ENCODE measurements around the gene ACTG2. TPM values are rescaled to one million over a fixed set of nuclear protein-coding genes. Genes with fewer than 3 reads are reported as not detected.

Gene ACTG2
- total and polyA plus RNA-seq, 10 of the 15 experiments (the other 5 are each of a cell fraction or from before 2014, with no cell fraction given), result 0.06 to 0.97 (median 0.12) TPM; not detected in 7

DNA sequence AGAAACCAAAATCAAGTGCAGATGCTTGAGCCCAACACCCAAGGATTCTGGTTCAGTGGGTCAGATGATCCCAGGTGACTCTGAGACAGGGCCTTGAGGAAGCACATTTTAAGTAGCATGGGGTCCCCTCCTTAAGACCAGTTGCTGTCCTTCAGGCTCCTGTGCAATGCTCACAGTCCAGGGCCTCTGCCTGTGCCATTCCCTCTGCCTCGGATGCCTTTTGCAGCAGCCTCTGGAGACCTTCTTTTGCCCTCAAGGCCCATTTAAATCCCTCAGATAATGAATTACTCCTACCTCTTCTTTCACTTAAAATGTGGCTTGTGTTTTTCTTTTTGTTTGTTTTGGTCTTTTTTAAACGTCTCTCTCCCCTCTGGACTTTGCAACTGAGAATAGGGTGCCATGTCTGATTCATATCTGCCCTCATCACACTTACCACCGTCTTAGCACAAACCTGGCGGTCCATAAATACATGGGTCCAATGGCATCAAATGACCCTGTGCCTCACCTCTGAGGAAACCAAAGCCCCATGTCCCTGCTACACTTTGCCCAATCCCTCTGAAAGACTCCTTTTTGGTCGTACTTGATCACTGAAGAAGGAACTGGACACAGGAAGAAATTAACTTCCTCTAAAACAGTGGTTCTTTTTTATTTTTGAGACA lies 14.2 kb downstream of the ACTG2 start (continued):
- TF ChIP-seq, protein P1, sequence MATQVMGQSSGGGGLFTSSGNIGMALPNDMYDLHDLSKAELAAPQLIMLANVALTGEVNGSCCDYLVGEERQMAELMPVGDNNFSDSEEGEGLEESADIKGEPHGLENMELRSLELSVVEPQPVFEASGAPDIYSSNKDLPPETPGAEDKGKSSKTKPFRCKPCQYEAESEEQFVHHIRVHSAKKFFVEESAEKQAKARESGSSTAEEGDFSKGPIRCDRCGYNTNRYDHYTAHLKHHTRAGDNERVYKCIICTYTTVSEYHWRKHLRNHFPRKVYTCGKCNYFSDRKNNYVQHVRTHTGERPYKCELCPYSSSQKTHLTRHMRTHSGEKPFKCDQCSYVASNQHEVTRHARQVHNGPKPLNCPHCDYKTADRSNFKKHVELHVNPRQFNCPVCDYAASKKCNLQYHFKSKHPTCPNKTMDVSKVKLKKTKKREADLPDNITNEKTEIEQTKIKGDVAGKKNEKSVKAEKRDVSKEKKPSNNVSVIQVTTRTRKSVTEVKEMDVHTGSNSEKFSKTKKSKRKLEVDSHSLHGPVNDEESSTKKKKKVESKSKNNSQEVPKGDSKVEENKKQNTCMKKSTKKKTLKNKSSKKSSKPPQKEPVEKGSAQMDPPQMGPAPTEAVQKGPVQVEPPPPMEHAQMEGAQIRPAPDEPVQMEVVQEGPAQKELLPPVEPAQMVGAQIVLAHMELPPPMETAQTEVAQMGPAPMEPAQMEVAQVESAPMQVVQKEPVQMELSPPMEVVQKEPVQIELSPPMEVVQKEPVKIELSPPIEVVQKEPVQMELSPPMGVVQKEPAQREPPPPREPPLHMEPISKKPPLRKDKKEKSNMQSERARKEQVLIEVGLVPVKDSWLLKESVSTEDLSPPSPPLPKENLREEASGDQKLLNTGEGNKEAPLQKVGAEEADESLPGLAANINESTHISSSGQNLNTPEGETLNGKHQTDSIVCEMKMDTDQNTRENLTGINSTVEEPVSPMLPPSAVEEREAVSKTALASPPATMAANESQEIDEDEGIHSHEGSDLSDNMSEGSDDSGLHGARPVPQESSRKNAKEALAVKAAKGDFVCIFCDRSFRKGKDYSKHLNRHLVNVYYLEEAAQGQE (IDR thresholded peaks at IDR 0.05; ENCODE audit: low read depth, low read length), result no peak
- TF ChIP-seq GATAD2B (conservative IDR thresholded peaks at IDR 0.05; ENCODE audit: low read depth), result no peak
- TF ChIP-seq, protein P2, sequence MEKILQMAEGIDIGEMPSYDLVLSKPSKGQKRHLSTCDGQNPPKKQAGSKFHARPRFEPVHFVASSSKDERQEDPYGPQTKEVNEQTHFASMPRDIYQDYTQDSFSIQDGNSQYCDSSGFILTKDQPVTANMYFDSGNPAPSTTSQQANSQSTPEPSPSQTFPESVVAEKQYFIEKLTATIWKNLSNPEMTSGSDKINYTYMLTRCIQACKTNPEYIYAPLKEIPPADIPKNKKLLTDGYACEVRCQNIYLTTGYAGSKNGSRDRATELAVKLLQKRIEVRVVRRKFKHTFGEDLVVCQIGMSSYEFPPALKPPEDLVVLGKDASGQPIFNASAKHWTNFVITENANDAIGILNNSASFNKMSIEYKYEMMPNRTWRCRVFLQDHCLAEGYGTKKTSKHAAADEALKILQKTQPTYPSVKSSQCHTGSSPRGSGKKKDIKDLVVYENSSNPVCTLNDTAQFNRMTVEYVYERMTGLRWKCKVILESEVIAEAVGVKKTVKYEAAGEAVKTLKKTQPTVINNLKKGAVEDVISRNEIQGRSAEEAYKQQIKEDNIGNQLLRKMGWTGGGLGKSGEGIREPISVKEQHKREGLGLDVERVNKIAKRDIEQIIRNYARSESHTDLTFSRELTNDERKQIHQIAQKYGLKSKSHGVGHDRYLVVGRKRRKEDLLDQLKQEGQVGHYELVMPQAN (conservative IDR thresholded peaks at IDR 0.05), result no peak

DNA sequence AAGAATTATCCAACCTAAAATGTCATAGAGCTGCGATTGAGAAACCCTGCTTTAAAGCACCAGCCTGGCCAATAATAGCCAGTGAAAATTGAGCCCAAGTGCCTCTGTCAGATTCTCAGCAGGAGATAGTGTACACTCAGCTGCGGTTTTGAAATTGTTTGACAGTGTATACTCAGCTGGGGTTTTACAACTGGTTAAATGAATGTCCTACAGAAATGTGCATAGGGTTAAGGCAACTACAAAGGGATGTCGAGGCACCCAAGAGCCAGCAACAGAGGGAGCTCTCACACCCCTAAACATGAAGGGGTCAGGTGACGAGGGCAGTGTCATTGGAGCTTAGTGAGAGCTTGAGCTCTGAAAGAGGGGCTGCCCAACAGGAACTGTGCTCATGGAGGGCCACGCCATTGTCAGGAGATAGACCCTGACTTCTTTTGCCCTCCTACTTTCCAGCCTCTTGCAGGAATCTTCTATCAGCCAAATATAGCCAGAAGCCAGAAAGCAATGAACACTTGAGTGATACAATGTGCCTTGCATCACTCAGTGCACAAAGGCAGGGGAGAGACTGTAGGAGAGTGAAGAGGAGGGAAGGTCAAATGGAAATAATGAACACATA lies 15.1 kb downstream of the ACTG2 start:
- Histone ChIP-seq H4K20me1 (ENCODE audit: control insufficient read depth, insufficient read depth) (no peaks in the 10 kb centered on the region), H3K4me3 (no peak overlapping the region), H2AFZ (ENCODE audit: control insufficient read depth, low read depth, low read length) (peak overlapping the region; percentile 71), H3K9ac (ENCODE audit: control insufficient read depth, insufficient read depth, low read length) (no peak overlapping the region), H3K9me3 (replicated peaks; ENCODE audit: control insufficient read depth, insufficient read depth, low read length) (no peaks in the 10 kb centered on the region), H3K27ac (ENCODE audit: control insufficient read depth, insufficient read depth) (no peak overlapping the region), H3K36me3 (ENCODE audit: control insufficient read depth in 2 of 2, insufficient read depth in 2 of 2, low read length in 1 of 2) (no peaks in the 10 kb centered on the region), H3K79me2 (ENCODE audit: control insufficient read depth, insufficient read depth, low read length) (no peaks in the 10 kb centered on the region), H3K4me1 (ENCODE audit: control insufficient read depth, insufficient read depth, low read length) (no peaks in the 10 kb centered on the region), H3K27me3 (replicated peaks in 1 of 2; ENCODE audit: control insufficient read depth in 2 of 2, insufficient read depth in 2 of 2, low read length in 1 of 2) (no peaks in the 10 kb centered on the region), H3K4me2 (ENCODE audit: control insufficient read depth, insufficient read depth) (no peak overlapping the region)
- ATAC-seq (peak; percentile 99), FAIRE-seq (peak; percentile 38), DNase-seq (ENCODE audit: low read depth, low spot score) (peak; percentile 26)
- no TSS peak for BruUV-seq (replicated peaks)
- ChIA-PET POLR2A (interaction anchor here (0.5 to 1.5 kb wide), 5 partner anchors 60 to 213 kb away, joined by 3 to 6 read pairs (median 4); no protein-coding TSS in a partner anchor), SMC1A (ENCODE audit: uncharacterized antibody, unreplicated experiment) (interaction anchor here (0.5 to 5.0 kb wide), 40 partner anchors 9 to 291 kb away, joined by 3 to 45 read pairs (median 4); partner anchors contain the start of genes BOLA3, MTHFD2 and STAMBP), RAD21 (ENCODE audit: unreplicated experiment) (interaction anchor here (0.6 to 2.8 kb wide), 36 partner anchors 9 to 428 kb away, joined by 3 to 52 read pairs (median 5); partner anchors contain the start of genes BOLA3, MOB1A and STAMBP), CTCF (interaction anchor here (0.6 to 5.4 kb wide), 45 partner anchors 9 to 493 kb away, joined by 3 to 78 read pairs (median 5); partner anchors contain the start of genes BOLA3 and STAMBP)
- in situ Hi-C loops (cut with MboI), result no loop called here
- intact Hi-C loops (cut with micrococcal nuclease; ENCODE audit: unreplicated experiment), result loop anchor here (5.0 kb wide), 3 partner anchors 174 to 239 kb away; partner anchors contain the start of gene BOLA3
- 28% methylated on average over 5 of the region's 5 CpGs for WGBS (ENCODE audit: insufficient coverage, insufficient replicate concordance, low lambda C conversion rate, missing lambda C conversion rate)
- no peak for TF ChIP-seq STAT1 (conservative IDR thresholded peaks at IDR 0.05)
- no peak for TF ChIP-seq EGR1 (IDR thresholded peaks at IDR 0.05; ENCODE audit: borderline replicate concordance in 1 of 2, low read depth in 2 of 2, low read length in 2 of 2)
- no peak for TF ChIP-seq POLR2A (IDR thresholded peaks at IDR 0.05; ENCODE audit: low read depth, low read length)
- TF ChIP-seq CBX3 (IDR thresholded peaks at IDR 0.05; ENCODE audit: borderline replicate concordance, low read depth), result no peak
- no peak for TF ChIP-seq IRF4 (IDR thresholded peaks at IDR 0.05; ENCODE audit: low read depth, low read length)
- peak; percentile 84 for TF ChIP-seq SMC3 (IDR thresholded peaks at IDR 0.05; ENCODE audit: borderline replicate concordance, low read length)
- no peak for TF ChIP-seq BACH1 (IDR thresholded peaks at IDR 0.05; ENCODE audit: borderline replicate concordance)
- no peak for TF ChIP-seq SUPT20H (IDR thresholded peaks at IDR 0.05; ENCODE audit: borderline replicate concordance, control insufficient read depth, low read depth, low read length)
- peak; percentile 68 for TF ChIP-seq NR2F1 (conservative IDR thresholded peaks at IDR 0.05)
- no peak for TF ChIP-seq EZH2 (IDR thresholded peaks at IDR 0.05; ENCODE audit: borderline replicate concordance, control insufficient read depth, low read depth, low read length)
- TF ChIP-seq, protein P3, sequence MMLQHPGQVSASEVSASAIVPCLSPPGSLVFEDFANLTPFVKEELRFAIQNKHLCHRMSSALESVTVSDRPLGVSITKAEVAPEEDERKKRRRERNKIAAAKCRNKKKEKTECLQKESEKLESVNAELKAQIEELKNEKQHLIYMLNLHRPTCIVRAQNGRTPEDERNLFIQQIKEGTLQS (IDR thresholded peaks at IDR 0.05; ENCODE audit: borderline replicate concordance, extremely low read depth, low read depth, low read length), result peak; percentile 52; the same call in 1 of the 2 replicates
- no peak for TF ChIP-seq MYC (IDR thresholded peaks at IDR 0.05; ENCODE audit: insufficient read depth, insufficient read length, insufficient replicate concordance, low read length, severe bottlenecking)
